Amygdala (tissue), 56 donors: Measurements from ENCODE around the gene ARMC2.

ENCODE experiments used
- DNase-seq, 56 donors: peaks; one replicate each; lab custom pipeline; 2025; lab: John Stamatoyannopoulos, UW

The ARMC2 gene

GRCh38 chr6:108946695-108947094 lies 98.5 kb downstream of the ARMC2 start:
- DNase-seq = peak in 2 of 56 donors; percentile 1 to 5

GRCh38 chr6:108947114-108947854 lies 99.1 kb downstream of the ARMC2 start:
- DNase-seq = peak in 1 of 56 donors; percentile 3

- peak in 34 of 56 donors; percentile 3 to 68 (median 19) for DNase-seq
These were observed 100.0 kb downstream of the ARMC2 start for GRCh38 chr6:108948181-108948661.

GRCh38 chr6:108951351-108951953 lies 103.2 kb downstream of the ARMC2 start:
- DNase-seq = no peak

GRCh38 chr6:108952776-108953486 lies 104.7 kb downstream of the ARMC2 start:
- no peak for DNase-seq

GRCh38 chr6:108953681-108954080 lies 105.5 kb downstream of the ARMC2 start:
- DNase-seq = no peak

GRCh38 chr6:108955329-108955949 lies 107.2 kb downstream of the ARMC2 start:
- no peak for DNase-seq

- DNase-seq = no peak
These were observed 109.0 kb downstream of the ARMC2 start for GRCh38 chr6:108957221-108957620.

GRCh38 chr6:108958900-108959770 lies 110.9 kb downstream of the ARMC2 start:
- DNase-seq = no peak

- no peak for DNase-seq
These were observed 111.9 kb downstream of the ARMC2 start for GRCh38 chr6:108959972-108960582.

GRCh38 chr6:108960601-108961000 lies 112.4 kb downstream of the ARMC2 start:
- DNase-seq = no peak

GRCh38 chr6:108961077-108961476 lies 112.9 kb downstream of the ARMC2 start:
- DNase-seq = no peak

- no peak for DNase-seq
These were observed 113.8 kb downstream of the ARMC2 start for GRCh38 chr6:108961985-108962384.

- DNase-seq = no peak
These were observed 118.0 kb downstream of the ARMC2 start for GRCh38 chr6:108966251-108966650.

- DNase-seq = no peak
These were observed 118.9 kb downstream of the ARMC2 start for GRCh38 chr6:108966855-108967755.

GRCh38 chr6:108968325-108969316 lies 120.4 kb downstream of the ARMC2 start:
- no peak for DNase-seq

- no peak for DNase-seq
These were observed 121.6 kb downstream of the ARMC2 start for GRCh38 chr6:108969776-108970175.
